H9 (cell line): Measurements from ENCODE around the gene PUS7. TPM values are rescaled to one million over a fixed set of nuclear protein-coding genes. Genes with fewer than 3 reads are reported as not detected.

ENCODE experiments used
- DNase-seq: peaks from one replicate; pipeline ENCODE4 v3.0.0-alpha.2; 2017
- H2AFZ ChIP-seq: one replicate; pipeline ENCODE4 v1.6.1; 2013; ENCODE audit warnings: mild to moderate bottlenecking, low read length, control low read depth, moderate library complexity
- H2AK5ac ChIP-seq: 2 replicates; pipeline ENCODE4 v1.6.1; 2013; ENCODE audit warnings: low read length, control low read depth, mixed read lengths; ENCODE audit not compliant: insufficient read length
- H2BK120ac ChIP-seq: one replicate; pipeline ENCODE4 v1.6.1; 2013; ENCODE audit warnings: low read depth, mild to moderate bottlenecking, low read length, control low read depth, inconsistent platforms; ENCODE audit not compliant: poor library complexity, severe bottlenecking
- H2BK12ac ChIP-seq: 2 replicates; pipeline ENCODE4 v1.6.1; 2013; ENCODE audit warnings: low read length, control low read depth, mixed read lengths, low read depth; ENCODE audit not compliant: insufficient read length
- H2BK15ac ChIP-seq: 2 replicates; pipeline ENCODE4 v1.6.1; 2013; ENCODE audit warnings: low read depth, low read length, control low read depth
- H2BK20ac ChIP-seq: one replicate; pipeline ENCODE4 v1.6.1; 2013; ENCODE audit warnings: low read depth, mild to moderate bottlenecking, low read length, control low read depth, inconsistent platforms; ENCODE audit not compliant: poor library complexity, severe bottlenecking
- H2BK5ac ChIP-seq: 2 replicates; pipeline ENCODE4 v1.6.1; 2013; ENCODE audit warnings: low read length, control low read depth, mixed read lengths; ENCODE audit not compliant: insufficient read length
- H3K14ac ChIP-seq: 2 replicates; pipeline ENCODE4 v1.6.1; 2013; ENCODE audit warnings: low read length, control low read depth; ENCODE audit not compliant: insufficient read depth
- H3K18ac ChIP-seq: 2 replicates; pipeline ENCODE4 v1.6.1; 2013; ENCODE audit warnings: low read depth, mild to moderate bottlenecking, mixed read lengths, low read length, control low read depth; ENCODE audit not compliant: insufficient read length
- H3K23ac ChIP-seq: 2 replicates; pipeline ENCODE4 v1.6.1; 2013; ENCODE audit warnings: low read length, control low read depth, mixed read lengths, low read depth; ENCODE audit not compliant: insufficient read length
- H3K23me2 ChIP-seq: 2 replicates; pipeline ENCODE4 v1.6.1; 2013; ENCODE audit warnings: low read depth, mild to moderate bottlenecking, mixed read lengths, low read length, control low read depth; ENCODE audit not compliant: insufficient read length, poor library complexity, severe bottlenecking
- H3K27ac ChIP-seq: 2 replicates; pipeline ENCODE4 v1.5.1; 2013; ENCODE audit warnings: low read length, control low read depth, mixed read lengths, low read depth; ENCODE audit not compliant: insufficient read length
- H3K27me3 ChIP-seq: 2 replicates; pipeline ENCODE4 v1.6.1; 2013; ENCODE audit warnings: low read length, control low read depth, inconsistent platforms; ENCODE audit not compliant: insufficient read depth
- H3K4ac ChIP-seq: 2 replicates; pipeline ENCODE4 v1.6.1; 2013; ENCODE audit warnings: low read depth, mild to moderate bottlenecking, control low read depth, inconsistent platforms, low read length, moderate library complexity
- H3K4me1 ChIP-seq: 2 replicates; pipeline ENCODE4 v1.6.1; 2013; ENCODE audit warnings: low read length, control low read depth, inconsistent platforms; ENCODE audit not compliant: insufficient read depth
- H3K4me2 ChIP-seq: 2 replicates; pipeline ENCODE4 v1.6.1; 2013; ENCODE audit warnings: low read length, control low read depth, mixed read lengths; ENCODE audit not compliant: insufficient read length, insufficient read depth
- H3K56ac ChIP-seq: 2 replicates; pipeline ENCODE4 v1.6.1; 2013; ENCODE audit warnings: low read depth, mild to moderate bottlenecking, mixed read lengths, low read length, control low read depth; ENCODE audit not compliant: insufficient read length
- H3K79me1 ChIP-seq: 2 replicates; pipeline ENCODE4 v1.6.1; 2013; ENCODE audit warnings: low read depth, mild to moderate bottlenecking, moderate library complexity, low read length, control low read depth, inconsistent platforms; ENCODE audit not compliant: insufficient read depth, poor library complexity, severe bottlenecking
- H3K79me2 ChIP-seq: 2 replicates; pipeline ENCODE4 v1.6.1; 2013; ENCODE audit warnings: low read length, control low read depth, inconsistent platforms; ENCODE audit not compliant: insufficient read depth
- H3K9ac ChIP-seq: 2 replicates; pipeline ENCODE4 v1.6.1; 2013; ENCODE audit warnings: low read length, control low read depth, mixed read lengths; ENCODE audit not compliant: insufficient read length; ENCODE audit errors: extremely low read depth
- H3K9me3 ChIP-seq: one replicate; pipeline ENCODE4 v1.6.1; 2013; ENCODE audit warnings: low read depth, low read length, inconsistent platforms; ENCODE audit not compliant: control insufficient read depth
- H3T11ph ChIP-seq: one replicate; pipeline ENCODE4 v1.6.1; 2013; ENCODE audit warnings: mild to moderate bottlenecking, low read length, control low read depth, inconsistent platforms
- H4K20me1 ChIP-seq: one replicate; pipeline ENCODE4 v1.6.1; 2013; ENCODE audit not compliant: control insufficient read depth, insufficient read length, insufficient read depth
- H4K5ac ChIP-seq: 2 replicates; pipeline ENCODE4 v1.6.1; 2013; ENCODE audit warnings: low read depth, mild to moderate bottlenecking, mixed read lengths, low read length, control low read depth; ENCODE audit not compliant: insufficient read length
- H4K8ac ChIP-seq: replicated peaks from 2 replicates; pipeline ENCODE4 v1.6.1; 2013; ENCODE audit warnings: low read length, control low read depth, mixed read lengths, low read depth; ENCODE audit not compliant: insufficient read length
- H4K91ac ChIP-seq: 2 replicates; pipeline ENCODE4 v1.6.1; 2013; ENCODE audit warnings: low read depth, mild to moderate bottlenecking, moderate library complexity, mixed read lengths, low read length, control low read depth; ENCODE audit not compliant: insufficient read length
- H3K27ac Mint-ChIP-seq, 3 experiments: 2 replicates in 2 of 3; 3 replicates in 1 of 3; pipeline ENCODE4 v1.8.0; 2020 to 2021; ENCODE audit warnings: mixed read lengths in 3 of 3, mild to moderate bottlenecking in 1 of 3, moderate library complexity in 1 of 3
- H3K27me3 Mint-ChIP-seq: 2 replicates; pipeline ENCODE4 v1.8.0; 2021; ENCODE audit warnings: low read depth, mild to moderate bottlenecking, moderate library complexity, mixed read lengths
- H3K36me3 Mint-ChIP-seq, 3 experiments: 2 replicates in 2 of 3; 3 replicates in 1 of 3; pipeline ENCODE4 v1.8.0; 2020 to 2021; ENCODE audit warnings: low read depth in 3 of 3, mixed read lengths in 3 of 3; ENCODE audit not compliant: insufficient read depth in 1 of 3
- H3K4me1 Mint-ChIP-seq, 2 experiments: 2 replicates each; pipeline ENCODE4 v1.8.0; 2020; ENCODE audit warnings: mixed read lengths in 2 of 2
- H3K4me3 Mint-ChIP-seq, 2 experiments: 2 replicates in 1 of 2; 3 replicates in 1 of 2; pipeline ENCODE4 v1.8.0; 2020 to 2021; ENCODE audit warnings: mild to moderate bottlenecking in 2 of 2, mixed read lengths in 2 of 2, moderate library complexity in 1 of 2
- H3K9me3 Mint-ChIP-seq, 2 experiments: 2 replicates in 1 of 2; 3 replicates in 1 of 2; pipeline ENCODE4 v1.8.0; 2020; ENCODE audit warnings: mild to moderate bottlenecking in 2 of 2, mixed read lengths in 2 of 2, moderate library complexity in 1 of 2
- CTCF ChIP-seq: fragments of 200-600 bp; sonication (generic); conservative IDR thresholded peaks from 3 replicates; pipeline ENCODE4 v1.8.0; 2021; ENCODE audit warnings: antibody characterized with exemption, mild to moderate bottlenecking
- WGBS: extraction: QIAGEN DNeasy Blood & Tissue Kit; methylation state at CpG from one replicate; pipeline ENCODE4 v1.1.7; 2013; ENCODE audit warnings: missing lambda C conversion rate, low lambda C conversion rate, mixed read lengths; ENCODE audit not compliant: insufficient read length; ENCODE audit errors: extremely low coverage; 5-methylcytosine and 5-hydroxymethylcytosine counted together
- total RNA-seq: library from RNA; stranded (reverse); gene quantifications from 2 replicates; pipeline ENCODE4 v1.2.1, GENCODE V29; 2021

Gene PUS7
- total RNA-seq, 1 experiment from 2014 or later = 54.3 TPM

- Histone ChIP-seq H3K4me2 (no peak overlapping the region), H4K20me1 (no peaks in the 10 kb centered on the region), H2AK5ac (no peak overlapping the region), H2AFZ (no peak overlapping the region), H3K56ac (no peak overlapping the region), H3K9me3 (no peaks in the 10 kb centered on the region), H2BK20ac (no peak overlapping the region), H2BK15ac (no peak overlapping the region), H2BK120ac (no peak overlapping the region), H3K23ac (no peak overlapping the region), H4K8ac (no peak overlapping the region), H4K91ac (no peak overlapping the region), H3K27me3 (no peaks in the 10 kb centered on the region), H3K4me1 (no peaks in the 10 kb centered on the region), H4K5ac (no peak overlapping the region), H2BK12ac (no peak overlapping the region), H3K23me2 (no peaks in the 10 kb centered on the region), H3K18ac (no peak overlapping the region), H2BK5ac (no peak overlapping the region), H3K79me1 (no peaks in the 10 kb centered on the region), H3T11ph (no peak overlapping the region), H3K27ac (no peak overlapping the region), H3K4ac (no peak overlapping the region), H3K79me2 (no peaks in the 10 kb centered on the region), H3K14ac (no peak overlapping the region), H3K9ac (no peak overlapping the region)
- whole genome bisulfite sequencing = no CpG with 5 or more reads among the region's 1 CpG
- Mint-ChIP-seq H3K27ac (no peak overlapping the region), H3K9me3 (peaks cover 0 to 4% of the 10 kb centered on the region in 2 experiments; a peak in 1 of 5 replicates), H3K36me3 (peaks cover 16 to 59% (median 42%) of the 10 kb centered on the region in 3 experiments), H3K4me1 (no peaks in the 10 kb centered on the region), H3K27me3 (no peaks in the 10 kb centered on the region), H3K4me3 (no peak overlapping the region)
- no peak for TF ChIP-seq CTCF
- DNase-seq = no peak
These were observed 48.0 kb downstream of the PUS7 start for GRCh38 chr7:105474045-105474444.
